ENCODE results near the gene PTEN. TPM values are rescaled to one million over a fixed set of nuclear protein-coding genes. Genes with fewer than 3 reads are reported as not detected.
"Not testable (repeated sequence)": the region's sequence is repeated elsewhere in the genome, so short reads cannot be mapped to it uniquely, and the experiment has no call there.

The PTEN gene
- total and polyA plus RNA-seq, 4 donors = 29.4 to 334 (median 64.1) TPM

- Histone ChIP-seq H3K27me3 (ENCODE audit: control insufficient read depth in 3 of 3, insufficient read depth in 3 of 3, low read length in 2 of 3) (no peaks in the 10 kb centered on the region), H3K4me1 (ENCODE audit: control insufficient read depth in 5 of 5, insufficient read depth in 5 of 5, low read length in 5 of 5) (no peaks in the 10 kb centered on the region), H3K9me3 (ENCODE audit: control insufficient read depth in 4 of 4, insufficient read depth in 3 of 4, low read length in 3 of 4) (no peaks in the 10 kb centered on the region), H3K27ac (ENCODE audit: low read depth in 1 of 2, low read length in 1 of 2) (no peak overlapping the region), H3K4me3 (no peak overlapping the region), H3K36me3 (ENCODE audit: control insufficient read depth in 4 of 4, insufficient read depth in 4 of 4, low read length in 4 of 4) (no peaks in the 10 kb centered on the region), H3K9ac (ENCODE audit: insufficient read depth in 1 of 2, low read length in 2 of 2) (no peak overlapping the region)
- ATAC-seq (ENCODE audit: insufficient read depth, low FRiP score) = no peak
- TF ChIP-seq, protein P1, sequence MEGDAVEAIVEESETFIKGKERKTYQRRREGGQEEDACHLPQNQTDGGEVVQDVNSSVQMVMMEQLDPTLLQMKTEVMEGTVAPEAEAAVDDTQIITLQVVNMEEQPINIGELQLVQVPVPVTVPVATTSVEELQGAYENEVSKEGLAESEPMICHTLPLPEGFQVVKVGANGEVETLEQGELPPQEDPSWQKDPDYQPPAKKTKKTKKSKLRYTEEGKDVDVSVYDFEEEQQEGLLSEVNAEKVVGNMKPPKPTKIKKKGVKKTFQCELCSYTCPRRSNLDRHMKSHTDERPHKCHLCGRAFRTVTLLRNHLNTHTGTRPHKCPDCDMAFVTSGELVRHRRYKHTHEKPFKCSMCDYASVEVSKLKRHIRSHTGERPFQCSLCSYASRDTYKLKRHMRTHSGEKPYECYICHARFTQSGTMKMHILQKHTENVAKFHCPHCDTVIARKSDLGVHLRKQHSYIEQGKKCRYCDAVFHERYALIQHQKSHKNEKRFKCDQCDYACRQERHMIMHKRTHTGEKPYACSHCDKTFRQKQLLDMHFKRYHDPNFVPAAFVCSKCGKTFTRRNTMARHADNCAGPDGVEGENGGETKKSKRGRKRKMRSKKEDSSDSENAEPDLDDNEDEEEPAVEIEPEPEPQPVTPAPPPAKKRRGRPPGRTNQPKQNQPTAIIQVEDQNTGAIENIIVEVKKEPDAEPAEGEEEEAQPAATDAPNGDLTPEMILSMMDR (IDR thresholded peaks at IDR 0.05; ENCODE audit: control extremely low read depth, extremely low read depth) = no peak
- no peak for DNase-seq
These were observed 15.9 kb upstream of the PTEN start for GRCh38 chr10:87847550-87847949.

- Histone ChIP-seq H3K4me3 (no peak overlapping the region), H3K27me3 (ENCODE audit: control insufficient read depth in 3 of 3, insufficient read depth in 3 of 3, low read length in 2 of 3) (no peaks in the 10 kb centered on the region), H3K27ac (ENCODE audit: low read depth in 1 of 2, low read length in 1 of 2) (no peak overlapping the region), H3K9me3 (ENCODE audit: control insufficient read depth in 4 of 4, insufficient read depth in 3 of 4, low read length in 3 of 4) (no peaks in the 10 kb centered on the region), H3K9ac (ENCODE audit: insufficient read depth in 1 of 2, low read length in 2 of 2) (no peak overlapping the region), H3K36me3 (ENCODE audit: control insufficient read depth in 4 of 4, insufficient read depth in 4 of 4, low read length in 4 of 4) (no peaks in the 10 kb centered on the region), H3K4me1 (ENCODE audit: control insufficient read depth in 5 of 5, insufficient read depth in 5 of 5, low read length in 5 of 5) (no peaks in the 10 kb centered on the region)
- TF ChIP-seq, protein P1 (IDR thresholded peaks at IDR 0.05; ENCODE audit: control extremely low read depth, extremely low read depth) = no peak
- DNase-seq (no peak), ATAC-seq (ENCODE audit: insufficient read depth, low FRiP score) (no peak)
These were observed 14.4 kb upstream of the PTEN start for GRCh38 chr10:87849001-87849400.

DNA sequence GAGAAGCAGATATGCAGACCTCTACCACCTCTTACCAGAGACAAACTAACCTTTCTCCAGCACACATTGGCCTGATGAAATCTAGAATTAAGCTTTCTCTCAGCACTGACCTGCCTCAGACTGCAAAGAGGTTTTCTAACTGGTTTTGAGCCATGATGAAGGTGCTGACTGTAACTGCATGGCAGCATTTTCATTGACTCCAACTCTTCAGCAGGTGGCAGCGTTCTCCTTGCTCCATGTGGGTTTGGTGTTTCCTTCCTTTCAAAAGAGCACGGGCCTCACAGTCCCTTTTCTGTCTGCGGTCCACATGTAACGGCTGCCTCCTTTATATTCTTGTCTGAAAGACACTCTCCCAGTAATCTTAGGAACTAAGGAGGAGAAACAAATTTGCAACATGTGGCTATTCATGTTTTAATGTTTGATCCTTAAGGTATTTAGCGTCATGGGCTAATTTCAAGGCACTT is 12.7 kb upstream of the PTEN start:
- H3K9me3 ChIP-seq (ENCODE audit: control insufficient read depth in 4 of 4, insufficient read depth in 3 of 4, low read length in 3 of 4) = no peaks in the 10 kb centered on the region
- H3K27ac ChIP-seq (ENCODE audit: low read depth in 1 of 2, low read length in 1 of 2) = no peak overlapping the region
- H3K27me3 ChIP-seq (ENCODE audit: control insufficient read depth in 3 of 3, insufficient read depth in 3 of 3, low read length in 2 of 3) = no peaks in the 10 kb centered on the region
- ATAC-seq (ENCODE audit: insufficient read depth, low FRiP score) (peak; percentile 58), DNase-seq (peak; percentile 67 to 86 (median 83))
- H3K9ac ChIP-seq (ENCODE audit: insufficient read depth in 1 of 2, low read length in 2 of 2) = no peak overlapping the region
- 13 to 17% methylated on average over 5 of the region's 5 CpGs for WGBS, 2 donors
- no peaks in the 10 kb centered on the region for H3K36me3 ChIP-seq (ENCODE audit: control insufficient read depth in 4 of 4, insufficient read depth in 4 of 4, low read length in 4 of 4)
- no peak overlapping the region for H3K4me3 ChIP-seq
- TF ChIP-seq, protein P1 (IDR thresholded peaks at IDR 0.05; ENCODE audit: control extremely low read depth, extremely low read depth) = peak; percentile 66
- H3K4me1 ChIP-seq (ENCODE audit: control insufficient read depth in 5 of 5, insufficient read depth in 5 of 5, low read length in 5 of 5) = no peaks in the 10 kb centered on the region

DNA sequence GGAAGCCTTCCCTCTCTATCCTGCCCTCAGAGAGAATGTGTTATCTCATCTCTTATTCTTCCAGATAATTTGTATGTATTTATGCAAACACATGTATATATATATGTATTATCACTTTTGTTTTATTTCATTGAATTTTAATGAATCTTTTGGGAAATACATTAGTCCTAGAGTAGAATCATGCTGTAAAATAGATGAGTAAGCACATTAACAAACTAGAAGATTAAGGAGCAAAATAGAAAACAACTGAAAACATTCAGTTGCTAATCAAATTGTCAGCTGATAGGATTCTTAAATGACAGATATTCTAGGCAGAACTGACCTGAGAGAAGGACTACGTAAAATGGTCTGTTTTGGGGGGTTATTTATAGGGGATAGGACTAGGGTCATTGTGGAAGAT is 11.3 kb upstream of the PTEN start:
- no peaks in the 10 kb centered on the region for H3K36me3 ChIP-seq (ENCODE audit: control insufficient read depth in 4 of 4, insufficient read depth in 4 of 4, low read length in 4 of 4)
- H3K4me1 ChIP-seq (ENCODE audit: control insufficient read depth in 5 of 5, insufficient read depth in 5 of 5, low read length in 5 of 5) = no peaks in the 10 kb centered on the region
- no peaks in the 10 kb centered on the region for H3K27me3 ChIP-seq (ENCODE audit: control insufficient read depth in 3 of 3, insufficient read depth in 3 of 3, low read length in 2 of 3)
- no peak for ATAC-seq (ENCODE audit: insufficient read depth, low FRiP score)
- H3K9me3 ChIP-seq (ENCODE audit: control insufficient read depth in 4 of 4, insufficient read depth in 3 of 4, low read length in 3 of 4) = no peaks in the 10 kb centered on the region
- WGBS, 2 donors = 95 to 96% methylated on average over 1 of the region's 1 CpG
- no peak overlapping the region for H3K4me3 ChIP-seq
- no peak overlapping the region for H3K27ac ChIP-seq (ENCODE audit: low read depth in 1 of 2, low read length in 1 of 2)
- DNase-seq = no peak
- TF ChIP-seq, protein P1 (IDR thresholded peaks at IDR 0.05; ENCODE audit: control extremely low read depth, extremely low read depth) = no peak
- no peak overlapping the region for H3K9ac ChIP-seq (ENCODE audit: insufficient read depth in 1 of 2, low read length in 2 of 2)

GRCh38 chr10:87855247-87855646 is 8.2 kb upstream of the PTEN start:
- H3K9ac ChIP-seq (ENCODE audit: insufficient read depth in 1 of 2, low read length in 2 of 2); H3K36me3 ChIP-seq (ENCODE audit: control insufficient read depth in 4 of 4, insufficient read depth in 4 of 4, low read length in 4 of 4); DNase-seq; H3K4me1 ChIP-seq (ENCODE audit: control insufficient read depth in 5 of 5, insufficient read depth in 5 of 5, low read length in 5 of 5); H3K4me3 ChIP-seq; H3K9me3 ChIP-seq (ENCODE audit: control insufficient read depth in 4 of 4, insufficient read depth in 3 of 4, low read length in 3 of 4); H3K27ac ChIP-seq (ENCODE audit: low read depth in 1 of 2, low read length in 1 of 2); ATAC-seq (ENCODE audit: insufficient read depth, low FRiP score); H3K27me3 ChIP-seq (ENCODE audit: control insufficient read depth in 3 of 3, insufficient read depth in 3 of 3, low read length in 2 of 3): not testable (repeated sequence)
- 93 to 96% methylated on average over 5 of the region's 5 CpGs for WGBS, 2 donors

GRCh38 chr10:87855665-87856064 is 7.8 kb upstream of the PTEN start:
- H3K36me3 ChIP-seq (ENCODE audit: control insufficient read depth in 4 of 4, insufficient read depth in 4 of 4, low read length in 4 of 4); H3K9me3 ChIP-seq (ENCODE audit: control insufficient read depth in 4 of 4, insufficient read depth in 3 of 4, low read length in 3 of 4); DNase-seq; H3K27me3 ChIP-seq (ENCODE audit: control insufficient read depth in 3 of 3, insufficient read depth in 3 of 3, low read length in 2 of 3); H3K9ac ChIP-seq (ENCODE audit: insufficient read depth in 1 of 2, low read length in 2 of 2); H3K4me1 ChIP-seq (ENCODE audit: control insufficient read depth in 5 of 5, insufficient read depth in 5 of 5, low read length in 5 of 5); H3K27ac ChIP-seq (ENCODE audit: low read depth in 1 of 2, low read length in 1 of 2); ATAC-seq (ENCODE audit: insufficient read depth, low FRiP score); H3K4me3 ChIP-seq: not testable (repeated sequence)
- 69 to 78% methylated on average over 4 of the region's 4 CpGs for WGBS, 2 donors

Measured in lung (tissue), 12 donors.